GM21526 (cell line): ENCODE measurements around the gene STPG3.
A peak's percentile ranks its signal among the peaks of the same experiment; 100 is the strongest.
"Not testable (repeated sequence)": the region's sequence is repeated elsewhere in the genome, so short reads cannot be mapped to it uniquely, and the experiment has no call there.

Source experiments
- ATAC-seq: cut with Tn5 transposase; IDR thresholded peaks from one replicate; pipeline ENCODE4 v1.9.1; 2021; ENCODE audit warnings: moderate library complexity; ENCODE audit not compliant: unreplicated experiment, low FRiP score

Gene STPG3

DNA sequence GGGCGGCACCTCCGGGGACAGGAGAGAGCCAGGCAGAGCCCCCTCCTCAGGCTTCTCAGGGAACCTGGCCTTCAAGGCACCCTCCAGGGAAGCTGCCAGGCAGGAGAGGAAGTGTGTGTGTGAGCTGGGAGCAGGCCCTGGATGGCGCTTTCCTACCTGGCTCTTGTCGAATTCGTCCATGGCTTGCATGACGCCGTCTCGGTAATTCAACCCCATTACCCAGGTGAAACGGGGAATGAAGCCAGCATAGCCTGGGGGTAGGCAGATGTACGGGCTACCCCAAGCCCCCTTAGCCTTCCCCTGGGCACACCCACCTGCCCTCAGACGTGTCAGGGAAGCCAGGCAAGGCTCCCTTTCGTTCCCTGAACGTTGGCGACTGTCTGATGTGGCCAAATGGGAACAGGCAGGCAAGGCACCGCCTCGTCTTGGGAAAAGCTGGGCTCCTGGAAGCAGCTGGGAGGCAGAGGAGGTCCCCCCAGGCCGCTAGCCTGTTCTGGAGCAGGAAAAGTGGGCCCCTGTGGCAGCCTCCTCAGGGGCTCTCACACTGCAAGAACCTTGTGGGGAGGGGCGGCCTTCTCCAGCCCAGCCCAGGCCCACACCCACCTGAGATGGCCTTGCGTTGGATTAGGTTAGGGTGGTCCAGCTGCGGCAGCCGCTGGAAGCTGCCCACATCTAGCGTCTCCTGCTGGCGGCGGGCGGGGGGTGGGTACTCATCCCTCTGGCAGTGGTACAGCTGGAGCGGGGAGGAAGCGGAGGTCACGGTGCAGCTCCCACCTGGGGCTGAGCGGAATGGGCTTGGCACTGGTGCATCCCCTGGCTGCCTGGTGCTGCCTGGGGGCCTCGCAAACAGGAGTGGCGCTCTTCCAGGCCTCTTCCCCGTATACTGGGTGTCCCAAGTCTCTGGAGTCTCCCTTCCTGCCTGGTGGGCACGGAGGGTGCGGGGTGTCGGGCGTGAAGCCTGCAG is 6.3 kb upstream of the STPG3 start:
- no peak for ATAC-seq

DNA sequence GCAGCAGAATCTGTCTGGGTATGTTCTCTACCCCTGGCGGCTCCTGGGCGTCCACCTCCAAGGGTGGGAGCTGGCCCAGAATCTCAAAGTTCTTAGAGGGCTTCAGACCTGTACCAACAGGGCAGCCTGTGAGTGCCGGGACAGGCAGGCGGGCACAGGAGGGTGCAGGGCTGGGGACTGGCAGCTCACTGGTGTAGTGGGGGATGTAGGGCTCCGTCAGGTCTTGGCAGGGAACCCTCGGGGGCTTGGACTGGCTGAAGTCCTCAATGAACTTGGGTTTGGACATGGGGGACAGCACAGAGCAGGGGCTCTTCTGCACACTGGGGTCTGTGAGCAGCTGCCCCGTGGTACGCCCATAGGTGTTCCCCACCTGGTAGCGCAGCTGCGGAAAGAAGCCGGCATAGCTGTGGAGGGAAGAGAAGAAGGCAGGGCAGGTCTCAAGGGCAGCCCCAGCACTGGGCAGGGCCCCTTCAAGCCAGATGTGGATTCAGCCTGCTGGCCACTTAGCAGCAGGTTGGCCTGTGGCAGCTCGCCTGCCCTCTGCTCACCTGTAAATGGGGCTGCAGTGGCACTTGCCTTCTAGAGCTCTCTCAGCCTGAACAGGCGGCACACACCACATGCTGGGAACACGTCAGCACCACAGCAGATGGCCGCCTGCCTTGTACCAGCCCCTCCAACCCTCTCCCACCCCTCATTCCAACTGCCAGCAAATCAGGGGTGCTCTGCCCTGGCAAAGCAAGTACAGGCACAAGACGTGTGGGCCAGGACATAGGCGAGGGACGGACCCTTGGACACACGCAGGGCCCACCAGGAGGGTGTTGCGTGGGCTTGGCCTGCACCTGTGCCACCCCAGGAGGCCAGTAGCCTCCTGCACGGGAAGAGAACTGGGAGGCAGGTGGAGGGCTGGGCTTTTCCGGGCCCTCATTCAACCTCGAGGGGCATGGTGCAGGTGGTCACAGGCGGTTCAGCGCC is 5.3 kb upstream of the STPG3 start:
- no peak for ATAC-seq

GRCh38 chr9:137247135-137247915 is 3.8 kb upstream of the STPG3 start:
- ATAC-seq = no peak

DNA sequence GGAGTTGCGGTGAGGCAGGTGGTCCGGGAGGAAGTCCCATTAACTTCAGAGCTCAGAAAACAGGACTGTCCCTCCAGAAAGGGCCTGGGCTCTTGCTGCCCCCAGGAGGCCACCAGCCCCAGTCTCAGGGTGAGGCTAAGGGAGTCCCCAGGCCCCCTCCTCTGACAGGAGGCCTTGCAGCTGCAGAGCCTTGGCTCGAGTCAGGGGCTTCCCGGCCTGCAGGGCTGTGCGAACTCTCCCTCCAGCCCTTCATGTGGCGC is 3.2 kb upstream of the STPG3 start:
- ATAC-seq = no peak

- no peak for ATAC-seq
Measured at GRCh38 chr9:137250329-137251193, 525 bp upstream of the STPG3 start.

DNA sequence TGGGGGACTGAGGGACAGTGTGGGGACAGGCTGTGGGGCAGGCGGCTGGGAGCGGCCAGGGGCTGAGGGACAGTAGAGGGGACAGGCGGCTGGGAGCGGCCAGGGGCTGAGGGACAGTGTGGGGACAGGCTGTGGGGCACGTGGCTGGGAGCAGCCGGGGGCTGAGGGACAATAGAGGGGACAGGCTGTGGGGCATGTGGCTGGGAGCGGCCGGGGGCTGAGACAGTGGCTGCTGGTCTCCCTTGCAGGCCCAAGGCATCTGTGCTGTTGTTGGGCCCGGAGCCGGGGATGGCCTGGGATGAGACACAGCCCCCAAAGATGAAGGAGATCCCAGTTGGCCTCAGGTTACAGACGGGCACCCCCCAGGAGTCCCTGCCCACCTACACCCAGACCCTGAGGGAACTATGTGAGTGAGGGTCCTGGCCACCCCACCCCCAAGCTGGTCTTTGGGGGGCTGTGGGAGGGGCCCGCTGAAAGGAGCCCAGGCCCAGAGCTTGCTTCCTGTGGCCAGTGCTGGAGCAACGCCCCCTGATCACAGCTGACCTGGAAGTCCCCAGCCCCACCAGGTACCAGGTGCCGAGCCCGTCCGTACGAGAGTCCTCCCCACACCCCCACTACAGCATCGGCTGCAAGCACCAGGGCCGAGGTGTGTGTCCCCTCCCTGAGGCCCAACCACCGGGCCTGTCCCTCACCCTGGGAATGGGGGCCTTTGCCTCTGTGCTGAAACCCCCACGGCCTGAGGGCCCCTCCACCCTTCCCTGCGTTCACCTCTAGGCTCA is 593 bp downstream of the STPG3 start:
- ATAC-seq = no peak

DNA sequence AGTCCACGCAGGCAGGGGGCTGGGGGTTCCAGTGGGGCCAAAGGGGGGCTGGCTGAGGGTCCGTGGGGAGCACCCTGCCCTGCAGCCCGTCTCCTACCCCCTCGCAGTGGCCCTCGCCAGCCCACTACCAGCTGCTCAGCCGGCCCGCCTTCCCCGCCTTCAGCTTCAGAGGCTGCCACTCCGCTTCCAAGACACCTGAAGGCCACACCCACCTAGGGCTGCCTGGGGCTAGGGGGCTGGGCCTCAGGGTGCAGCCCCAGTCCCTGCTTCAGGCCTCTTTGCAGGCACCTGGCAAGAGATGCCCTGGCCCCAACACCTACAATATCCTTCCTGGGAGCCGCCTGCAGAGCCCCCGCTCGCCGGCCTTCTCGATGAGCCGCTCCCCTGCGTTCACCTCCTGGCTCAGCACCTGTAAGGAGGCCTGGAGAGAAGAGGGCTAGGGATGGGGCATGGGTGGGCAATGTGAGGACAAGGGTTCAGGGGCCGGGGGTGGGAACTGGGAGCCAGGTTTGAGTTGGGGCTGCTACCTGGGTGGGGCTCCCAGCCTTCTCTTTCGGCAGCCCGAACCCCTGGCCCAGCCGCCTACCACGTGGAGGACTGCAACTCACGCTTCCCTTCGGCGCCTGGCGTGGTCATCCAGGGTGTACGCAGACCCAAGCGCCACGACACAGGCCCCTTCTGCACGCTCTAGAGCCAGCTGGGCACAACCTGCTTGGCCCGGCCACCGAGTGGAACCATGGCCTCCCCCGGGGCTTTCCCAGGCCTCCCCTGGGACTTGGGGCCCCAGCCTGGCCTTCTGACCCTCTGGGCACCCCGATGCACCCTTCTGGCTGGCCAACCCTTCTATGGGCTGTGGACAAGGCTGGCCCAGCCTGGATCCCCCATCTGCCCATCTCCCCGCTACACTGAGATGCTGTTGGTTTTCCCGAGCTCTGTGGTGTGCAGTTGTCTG is 1.7 kb downstream of the STPG3 start:
- ATAC-seq = no peak

GRCh38 chr9:137253717-137254623 is 2.9 kb downstream of the STPG3 start:
- ATAC-seq = no peak

DNA sequence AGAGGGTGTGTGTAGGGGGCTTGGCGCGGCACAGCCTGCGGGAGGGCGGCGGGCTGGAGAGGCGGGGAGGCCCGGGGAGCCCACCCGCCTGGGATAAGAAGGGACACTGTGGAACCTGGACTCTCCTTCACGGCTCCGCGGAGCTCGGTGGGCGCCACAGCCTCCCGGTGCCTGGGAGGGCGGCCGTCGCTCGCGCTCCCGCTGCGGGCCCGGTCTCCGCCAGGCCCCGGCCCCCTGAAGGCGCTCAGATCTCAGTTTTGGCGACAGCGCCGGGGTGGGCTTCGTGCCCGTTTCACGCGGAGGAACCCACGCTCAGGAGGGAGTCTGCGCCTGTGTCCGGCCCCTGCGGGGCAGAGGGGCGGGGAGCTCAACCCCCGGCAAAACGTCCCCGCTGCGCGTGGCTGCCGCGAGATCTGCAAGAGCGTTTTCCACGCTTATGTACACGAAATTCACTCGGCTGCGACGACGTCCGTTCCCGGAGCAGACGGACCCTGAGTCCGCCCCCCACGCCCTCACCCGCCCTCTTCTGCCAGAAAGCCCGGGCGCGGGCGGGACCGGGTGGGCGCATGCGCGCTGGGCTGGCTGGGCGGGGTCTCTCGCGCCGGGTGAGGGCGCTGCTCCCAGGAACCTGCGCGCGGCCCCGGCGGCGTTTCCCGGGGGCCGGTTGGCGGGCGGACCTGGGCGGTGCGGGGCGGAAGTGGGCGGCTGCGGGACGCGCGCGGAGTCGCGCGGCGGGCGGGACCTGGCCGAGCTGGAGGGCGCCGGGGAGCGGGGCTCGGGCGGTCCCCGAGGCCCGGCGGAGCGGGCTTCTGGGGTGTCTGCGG is 3.8 kb downstream of the STPG3 start, which contains the start of gene NELFB:
Gene NELFB, plus strand, starts transcription at position 704 of the 824 bp plus-strand sequence.
- ATAC-seq = peak; percentile 52

- peak; percentile 26 for ATAC-seq
Measured at GRCh38 chr9:137255448-137256114, 4.5 kb downstream of the STPG3 start.

- no peak for ATAC-seq
Measured at GRCh38 chr9:137256362-137256761, 5.3 kb downstream of the STPG3 start.

DNA sequence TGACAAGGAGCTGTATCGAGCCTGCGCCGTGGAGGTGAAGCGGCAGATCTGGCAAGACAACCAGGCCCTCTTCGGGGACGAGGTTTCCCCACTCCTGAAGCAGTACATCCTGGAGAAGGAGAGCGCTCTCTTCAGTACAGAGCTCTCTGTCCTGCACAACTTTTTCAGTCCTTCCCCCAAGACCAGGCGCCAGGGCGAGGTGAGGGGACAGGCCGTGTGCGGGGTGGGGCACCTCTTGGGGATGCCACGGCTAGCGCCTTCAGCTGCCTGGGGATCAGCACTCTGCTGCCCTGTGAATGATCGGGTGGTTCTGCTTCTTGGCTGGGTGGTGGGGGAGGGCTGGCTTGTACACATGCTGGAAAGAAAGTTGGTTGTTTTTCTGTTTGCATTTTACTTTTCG is 5.8 kb downstream of the STPG3 start:
- no peak for ATAC-seq

GRCh38 chr9:137262173-137262908 is 11.3 kb downstream of the STPG3 start:
- ATAC-seq = not testable (repeated sequence)

GRCh38 chr9:137262909-137263285 is 11.8 kb downstream of the STPG3 start:
- ATAC-seq = no peak

DNA sequence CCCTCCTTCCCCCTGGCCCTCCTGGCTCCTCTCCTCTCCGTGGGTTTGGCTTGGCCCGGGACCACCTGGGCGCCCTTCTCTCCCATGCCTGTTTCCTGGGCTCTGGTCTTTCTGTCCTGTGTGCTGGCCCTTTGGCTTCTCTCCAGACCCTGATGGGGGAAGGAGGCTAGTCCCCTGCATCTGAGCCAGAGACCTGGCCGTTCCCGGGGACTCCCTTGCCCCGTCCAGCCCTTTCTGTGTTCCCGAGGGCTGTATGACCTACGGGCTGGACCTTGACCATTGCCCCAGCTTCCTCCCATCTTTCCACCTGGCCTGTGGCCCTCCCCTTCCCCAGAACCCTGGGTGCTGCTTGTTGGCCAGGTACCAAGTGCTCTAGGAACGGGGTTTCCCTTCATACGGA is 12.4 kb downstream of the STPG3 start:
- no peak for ATAC-seq
